MM.1S (cell line): ENCODE measurements around the gene SS18L1.

Experiments
- DNase-seq: peaks from one replicate; pipeline ENCODE4 v3.0.0-alpha.2; 2015
- H2AFZ ChIP-seq: fragments of 300-600 bp; sonication (generic); 2 replicates; pipeline ENCODE4 v1.6.0; 2016; ENCODE audit warnings: antibody characterized with exemption, low read length
- H3F3A ChIP-seq: fragments of 300-600 bp; sonication (generic); 2 replicates; pipeline ENCODE4 v1.6.1; 2016; ENCODE audit warnings: mild to moderate bottlenecking, antibody characterized with exemption, low read length, moderate library complexity, mixed read lengths; ENCODE audit not compliant: insufficient read depth
- H3K27ac ChIP-seq: fragments of 300-600 bp; sonication (generic); 2 replicates; pipeline ENCODE4 v1.5.1; 2016; ENCODE audit warnings: mild to moderate bottlenecking, low read length
- H3K27me3 ChIP-seq: fragments of 300-600 bp; sonication (generic); replicated peaks from 2 replicates; pipeline ENCODE4 v1.6.0; 2016; ENCODE audit warnings: low read length; ENCODE audit not compliant: insufficient read depth
- H3K36me3 ChIP-seq: fragments of 300-600 bp; sonication (generic); replicated peaks from 2 replicates; pipeline ENCODE4 v1.6.1; 2016; ENCODE audit warnings: mild to moderate bottlenecking, low read length, mixed read lengths; ENCODE audit not compliant: insufficient read depth
- H3K4me1 ChIP-seq: fragments of 300-600 bp; sonication (generic); 2 replicates; pipeline ENCODE4 v1.6.1; 2016; ENCODE audit warnings: low read length, mixed read lengths
- H3K4me2 ChIP-seq: fragments of 300-600 bp; sonication (generic); 2 replicates; pipeline ENCODE4 v1.6.0; 2016; ENCODE audit warnings: low read depth, low read length
- H3K4me3 ChIP-seq: fragments of 300-600 bp; sonication (generic); 2 replicates; pipeline ENCODE4 v1.5.1; 2016; ENCODE audit warnings: low read length, mixed read lengths
- H3K79me2 ChIP-seq: fragments of 300-600 bp; sonication (generic); 2 replicates; pipeline ENCODE4 v1.6.1; 2016; ENCODE audit warnings: mixed run types, low read length, mixed read lengths
- H3K9ac ChIP-seq: fragments of 300-600 bp; sonication (generic); 2 replicates; pipeline ENCODE4 v1.6.1; 2016; ENCODE audit warnings: low read length, mixed read lengths
- H3K9me2 ChIP-seq: fragments of 300-600 bp; sonication (generic); replicated peaks from 2 replicates; pipeline ENCODE4 v1.6.1; 2016; ENCODE audit warnings: mild to moderate bottlenecking, low read length, mixed read lengths; ENCODE audit not compliant: insufficient read depth
- H3K9me3 ChIP-seq: fragments of 300-600 bp; sonication (generic); replicated peaks from 2 replicates; pipeline ENCODE4 v1.6.1; 2016; ENCODE audit warnings: mild to moderate bottlenecking, low read length, mixed read lengths; ENCODE audit not compliant: insufficient read depth
- H4K20me1 ChIP-seq: fragments of 300-600 bp; sonication (generic); 2 replicates; pipeline ENCODE4 v1.6.1; 2016; ENCODE audit warnings: mild to moderate bottlenecking, low read length, moderate library complexity, mixed read lengths; ENCODE audit not compliant: insufficient read depth
- CTCF ChIP-seq: fragments of 300-600 bp; sonication (generic); IDR thresholded peaks from 2 replicates; pipeline ENCODE4 v1.5.1; 2016; ENCODE audit warnings: antibody characterized with exemption, low read length, mixed read lengths
- EZH2 ChIP-seq: fragments of 300-600 bp; sonication (generic); optimal IDR thresholded peaks from 2 replicates; pipeline ENCODE3; 2017; ENCODE audit warnings: low read depth, mild to moderate bottlenecking, antibody characterized with exemption, low read length, mixed read lengths
- EZH2phosphoT487 ChIP-seq: fragments of 300-600 bp; sonication (generic); IDR thresholded peaks from 2 replicates; pipeline ENCODE4 v1.6.1; 2018; ENCODE audit warnings: antibody characterized with exemption, low read length

The SS18L1 gene

GRCh38 chr20:62178316-62179161, 35.0 kb downstream of the SS18L1 start:
- no peak for DNase-seq
- Histone ChIP-seq H3K4me1 (peaks cover 8% of the 10 kb centered on the region), H3K9me3 (no peaks in the 10 kb centered on the region), H4K20me1 (no peaks in the 10 kb centered on the region), H3K9me2 (no peaks in the 10 kb centered on the region), H3K79me2 (peaks cover 15% of the 10 kb centered on the region), H3K27ac (no peak overlapping the region), H3K4me2 (no peak overlapping the region), H3F3A (peaks cover 10% of the 10 kb centered on the region), H2AFZ (no peak overlapping the region), H3K36me3 (no peaks in the 10 kb centered on the region), H3K4me3 (no peak overlapping the region), H3K9ac (no peak overlapping the region), H3K27me3 (no peaks in the 10 kb centered on the region)
- TF ChIP-seq EZH2phosphoT487 (no peak), CTCF (no peak), EZH2 (no peak)

- Histone ChIP-seq H3K9me2 (no peaks in the 10 kb centered on the region), H3K9me3 (no peaks in the 10 kb centered on the region), H3K27ac (no peak overlapping the region), H3K4me2 (no peak overlapping the region), H2AFZ (no peak overlapping the region), H3F3A (peaks cover 10% of the 10 kb centered on the region), H3K4me1 (peaks cover 8% of the 10 kb centered on the region), H3K4me3 (no peak overlapping the region), H4K20me1 (no peaks in the 10 kb centered on the region), H3K79me2 (peaks cover 21% of the 10 kb centered on the region), H3K9ac (no peak overlapping the region), H3K27me3 (no peaks in the 10 kb centered on the region), H3K36me3 (no peaks in the 10 kb centered on the region)
- TF ChIP-seq CTCF (no peak), EZH2 (no peak), EZH2phosphoT487 (no peak)
- no peak for DNase-seq
Measured at GRCh38 chr20:62179162-62179504, 35.6 kb downstream of the SS18L1 start.

- TF ChIP-seq EZH2 (no peak), EZH2phosphoT487 (no peak), CTCF (no peak)
Measured at GRCh38 chr20:62181808-62182207, 38.2 kb downstream of the SS18L1 start.

More at GRCh38 chr20:62181808-62182207, 38.2 kb downstream of the SS18L1 start:
- Histone ChIP-seq H3K27me3 (no peaks in the 10 kb centered on the region), H2AFZ (peak overlapping the region; percentile 95; the same call in 1 of the 2 replicates), H3K9me2 (no peaks in the 10 kb centered on the region), H3F3A (peaks cover 10% of the 10 kb centered on the region), H3K4me3 (peak overlapping the region; percentile 77), H3K4me2 (peak overlapping the region; percentile 95), H3K36me3 (no peaks in the 10 kb centered on the region), H3K9me3 (no peaks in the 10 kb centered on the region), H4K20me1 (no peaks in the 10 kb centered on the region), H3K27ac (no peak overlapping the region), H3K79me2 (peaks cover 43% of the 10 kb centered on the region), H3K9ac (peak overlapping the region; percentile 88; the same call in 1 of the 2 replicates), H3K4me1 (peaks cover 8% of the 10 kb centered on the region)
- no peak for DNase-seq
